Body of pancreas (tissue), 4 donors: ENCODE data around the gene DOCK2. TPM values are rescaled to one million over a fixed set of nuclear protein-coding genes. Genes with fewer than 3 reads are reported as not detected.

Experiments used
- ATAC-seq: fragments of 150-250 bp; one replicate; pipeline ENCODE4 v1.9.1; 2016
- DNase-seq, 4 donors: peaks; one replicate each; pipeline ENCODE4 v3.0.0-alpha.2; 2019
- H3K27ac ChIP-seq, 4 donors: fragments of 200-600 bp; sonication (generic); 1 replicate in 3 of 4; 2 replicates in 1 of 4; pipeline versions ENCODE4 v1.5.1 to v1.6.1; 2016 to 2019; ENCODE audit warnings: mild to moderate bottlenecking in 1 of 4, mixed read lengths in 1 of 4, moderate library complexity in 1 of 4
- H3K27me3 ChIP-seq, 2 donors: fragments of 200-600 bp; sonication (generic); one replicate each; pipeline ENCODE4 v1.6.0; 2016; ENCODE audit warnings: mild to moderate bottlenecking in 1 of 2
- H3K36me3 ChIP-seq, 2 donors: fragments of 200-600 bp; sonication (generic); replicated peaks in 1 of 2; 2 replicates each; pipeline ENCODE4 v1.5.1; 2016; ENCODE audit warnings: low read depth in 2 of 2; ENCODE audit not compliant: insufficient read depth in 1 of 2
- H3K4me1 ChIP-seq: fragments of 200-600 bp; sonication (generic); one replicate; pipeline ENCODE4 v1.6.0; 2016
- H3K4me3 ChIP-seq, 2 donors: fragments of 200-600 bp; sonication (generic); 1 replicate in 1 of 2; 2 replicates in 1 of 2; pipeline ENCODE4 v1.5.1; 2016 to 2019
- H3K9me3 ChIP-seq, 3 donors: fragments of 200-600 bp; sonication (generic); 1 replicate in 2 of 3; 2 replicates in 1 of 3; pipeline ENCODE4 v1.5.1; 2016
- POLR2A ChIP-seq, 3 donors: fragments of 450-650 bp; IDR thresholded peaks; one replicate each; pipeline ENCODE4 v1.6.1; 2016; ENCODE audit warnings: antibody characterized with exemption in 3 of 3, mild to moderate bottlenecking in 2 of 3
- WGBS, 2 donors: methylation state at CpG; one replicate each; pipeline ENCODE4 v1.1.5; 2017; 5-methylcytosine and 5-hydroxymethylcytosine counted together
- intact Hi-C: fragments of 100-400 bp; cut with DNase I; formaldehyde crosslinking; loops from one replicate; pipeline ENCODE4 v1.15.1; 2023
- total RNA-seq, 2 donors: library from RNA; depleted of rRNA; stranded (reverse); fragments of >200 nt; gene quantifications; one replicate each; pipeline ENCODE4 v1.1.0, GENCODE V29; 2016
- TF ChIP-seq, protein P1 (sequence below), 7 experiments: fragments of 450-650 bp in 4 of 7; fragments of 200-600 bp in 3 of 7; sonication (generic) in 3 of 7; IDR thresholded peaks; one replicate each; pipeline ENCODE4 v1.5.1; 2016 to 2019; ENCODE audit warnings: antibody characterized with exemption in 7 of 7

Gene DOCK2
- total RNA-seq, 2 donors from 2014 or later = 3.1 to 7.6 TPM

DNA sequence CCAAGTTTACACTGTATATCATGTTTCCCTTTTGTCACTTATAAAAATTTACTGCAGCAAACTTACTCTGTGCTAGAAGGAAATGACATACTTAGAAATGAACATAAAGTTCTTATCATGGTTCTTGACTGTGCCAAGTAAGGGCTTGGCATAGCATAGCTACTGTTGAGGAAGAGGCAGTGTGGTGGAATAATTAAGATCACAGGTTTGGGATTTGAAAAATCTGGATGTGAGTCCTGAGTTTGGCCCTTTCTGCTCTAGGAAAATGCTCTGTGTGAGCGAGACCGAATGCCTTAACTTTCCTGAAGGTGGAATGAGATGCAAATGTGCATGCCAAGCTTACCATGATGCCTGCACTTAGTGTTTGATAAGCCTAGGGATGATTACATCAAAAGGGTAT lies 243.7 kb downstream of the DOCK2 start:
- Histone ChIP-seq H3K27ac (no peak overlapping the region), H3K4me3 (no peak overlapping the region), H3K36me3 (no peaks in the 10 kb centered on the region), H3K4me1 (no peaks in the 10 kb centered on the region), H3K27me3 (no peaks in the 10 kb centered on the region), H3K9me3 (no peaks in the 10 kb centered on the region)
- DNase-seq (no peak), ATAC-seq (no peak)
- intact Hi-C loops = no loop called here
- 82 to 83% methylated on average over 2 of the region's 2 CpGs for WGBS, 2 donors
- TF ChIP-seq POLR2A (IDR thresholded peaks at IDR 0.05) = no peak
- TF ChIP-seq, protein P1, sequence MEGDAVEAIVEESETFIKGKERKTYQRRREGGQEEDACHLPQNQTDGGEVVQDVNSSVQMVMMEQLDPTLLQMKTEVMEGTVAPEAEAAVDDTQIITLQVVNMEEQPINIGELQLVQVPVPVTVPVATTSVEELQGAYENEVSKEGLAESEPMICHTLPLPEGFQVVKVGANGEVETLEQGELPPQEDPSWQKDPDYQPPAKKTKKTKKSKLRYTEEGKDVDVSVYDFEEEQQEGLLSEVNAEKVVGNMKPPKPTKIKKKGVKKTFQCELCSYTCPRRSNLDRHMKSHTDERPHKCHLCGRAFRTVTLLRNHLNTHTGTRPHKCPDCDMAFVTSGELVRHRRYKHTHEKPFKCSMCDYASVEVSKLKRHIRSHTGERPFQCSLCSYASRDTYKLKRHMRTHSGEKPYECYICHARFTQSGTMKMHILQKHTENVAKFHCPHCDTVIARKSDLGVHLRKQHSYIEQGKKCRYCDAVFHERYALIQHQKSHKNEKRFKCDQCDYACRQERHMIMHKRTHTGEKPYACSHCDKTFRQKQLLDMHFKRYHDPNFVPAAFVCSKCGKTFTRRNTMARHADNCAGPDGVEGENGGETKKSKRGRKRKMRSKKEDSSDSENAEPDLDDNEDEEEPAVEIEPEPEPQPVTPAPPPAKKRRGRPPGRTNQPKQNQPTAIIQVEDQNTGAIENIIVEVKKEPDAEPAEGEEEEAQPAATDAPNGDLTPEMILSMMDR (IDR thresholded peaks at IDR 0.05) = no peak

DNA sequence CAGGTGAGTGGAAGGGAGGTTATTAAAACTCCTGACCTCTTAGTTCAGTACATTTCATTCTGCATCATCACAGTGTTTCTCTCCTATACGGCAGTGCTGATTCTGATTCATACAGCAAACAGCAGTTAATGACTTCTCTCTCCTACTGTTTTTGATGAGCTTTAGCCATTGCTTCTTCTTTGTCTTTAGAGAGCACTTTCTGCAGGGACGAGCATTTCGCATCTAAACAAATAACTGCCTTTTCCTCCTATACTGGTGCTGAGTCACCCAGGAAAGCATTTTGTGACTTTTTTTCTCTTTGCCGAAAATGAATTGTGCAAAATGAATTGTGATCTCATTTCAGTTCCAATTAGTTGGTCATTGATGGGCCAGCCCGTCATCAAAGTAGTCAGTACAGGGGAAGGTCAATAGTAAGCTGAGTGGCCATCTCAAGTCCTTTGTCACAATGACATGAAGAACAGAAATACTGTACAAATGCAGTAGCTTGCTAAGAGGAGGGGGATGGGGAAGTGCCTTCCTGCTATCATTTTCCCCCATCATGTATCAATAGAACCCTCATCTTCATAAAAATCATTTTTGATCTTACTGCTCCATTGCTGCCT lies 244.7 kb downstream of the DOCK2 start:
- TF ChIP-seq POLR2A (IDR thresholded peaks at IDR 0.05) = no peak
- Histone ChIP-seq H3K9me3 (no peaks in the 10 kb centered on the region), H3K4me3 (no peak overlapping the region), H3K4me1 (no peaks in the 10 kb centered on the region), H3K27ac (no peak overlapping the region), H3K36me3 (no peaks in the 10 kb centered on the region), H3K27me3 (no peaks in the 10 kb centered on the region)
- ATAC-seq = no peak
- intact Hi-C loops = no loop called here
- no peak for DNase-seq
- WGBS, 2 donors = 56 to 67% methylated on average over 5 of the region's 5 CpGs

DNA sequence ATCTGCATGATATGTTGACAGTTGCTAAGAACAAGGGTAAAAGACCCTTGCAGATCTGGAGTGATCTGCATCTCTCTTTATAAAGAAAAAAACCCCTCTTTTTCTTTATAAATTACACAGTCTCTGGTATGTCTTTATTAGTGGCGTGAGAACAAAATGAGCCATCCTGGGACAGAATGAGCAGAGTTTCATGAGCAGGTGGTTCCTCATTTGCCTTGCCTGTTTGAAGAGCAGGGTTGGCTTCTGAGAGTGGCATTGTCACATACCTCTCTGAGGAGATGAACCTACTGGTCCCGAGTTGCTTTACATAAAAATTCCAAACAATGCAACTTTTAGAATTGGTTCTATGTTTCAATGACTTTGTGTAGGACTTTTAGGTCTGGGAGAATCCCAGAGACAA lies 249.0 kb downstream of the DOCK2 start:
- Histone ChIP-seq H3K4me1 (no peaks in the 10 kb centered on the region), H3K4me3 (no peak overlapping the region), H3K27me3 (no peaks in the 10 kb centered on the region), H3K27ac (no peak overlapping the region), H3K36me3 (no peaks in the 10 kb centered on the region), H3K9me3 (no peaks in the 10 kb centered on the region)
- TF ChIP-seq, protein P1 (IDR thresholded peaks at IDR 0.05) = no peak
- no peak for TF ChIP-seq POLR2A (IDR thresholded peaks at IDR 0.05)
- DNase-seq (no peak), ATAC-seq (no peak)
- 65 to 68% methylated on average over 2 of the region's 2 CpGs for WGBS, 2 donors
- intact Hi-C loops = no loop called here

GRCh38 chr5:169886677-169887076 lies 249.6 kb downstream of the DOCK2 start:
- intact Hi-C loops = no loop called here
- WGBS, 2 donors = 27 to 32% methylated on average over 4 of the region's 4 CpGs

DNA sequence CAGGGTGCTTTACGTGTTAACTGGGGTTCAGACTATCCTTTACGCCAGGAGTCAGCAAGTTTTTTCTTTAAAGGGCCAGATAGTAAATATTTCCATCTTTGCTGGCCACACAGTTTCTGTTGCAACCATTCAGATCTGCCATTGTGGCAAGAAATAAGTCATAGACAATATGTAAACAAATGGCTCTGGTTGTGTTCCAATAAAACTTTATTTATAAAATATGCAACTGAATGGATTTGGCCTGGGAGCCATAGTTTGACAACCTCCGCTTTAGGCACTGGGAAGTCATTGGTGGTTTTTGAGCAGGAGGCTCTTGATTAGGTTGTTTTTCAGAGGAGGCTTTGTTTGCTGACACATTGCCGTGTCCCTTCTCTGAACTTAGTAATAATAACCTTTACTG lies 252.5 kb downstream of the DOCK2 start:
- H3K36me3 ChIP-seq = no peaks in the 10 kb centered on the region
- H3K27me3 ChIP-seq = no peaks in the 10 kb centered on the region
- WGBS, 2 donors = 64 to 68% methylated on average over 4 of the region's 4 CpGs
- no peak overlapping the region for H3K27ac ChIP-seq
- no peak overlapping the region for H3K4me3 ChIP-seq
- TF ChIP-seq, protein P1 (IDR thresholded peaks at IDR 0.05) = no peak
- TF ChIP-seq POLR2A (IDR thresholded peaks at IDR 0.05) = no peak
- no peak for DNase-seq
- intact Hi-C loops = no loop called here
- no peaks in the 10 kb centered on the region for H3K4me1 ChIP-seq
- no peaks in the 10 kb centered on the region for H3K9me3 ChIP-seq
- no peak for ATAC-seq

More at GRCh38 chr5:169886677-169887076, 249.6 kb downstream of the DOCK2 start:
- no peak for TF ChIP-seq POLR2A (IDR thresholded peaks at IDR 0.05)
- TF ChIP-seq, protein P1 (IDR thresholded peaks at IDR 0.05) = no peak
- no peaks in the 10 kb centered on the region for H3K4me1 ChIP-seq
- H3K9me3 ChIP-seq = no peaks in the 10 kb centered on the region
- no peak overlapping the region for H3K27ac ChIP-seq
- ATAC-seq (no peak), DNase-seq (no peak)
- no peak overlapping the region for H3K4me3 ChIP-seq
- no peaks in the 10 kb centered on the region for H3K27me3 ChIP-seq
- H3K36me3 ChIP-seq = no peaks in the 10 kb centered on the region
